ENCODE results near the gene CDK19.

The CDK19 gene

GRCh38 chr6:110776413-110776812 lies 38.9 kb downstream of the CDK19 start:
- no peak overlapping the region for H2AFZ ChIP-seq (ENCODE audit: insufficient read depth, low read length, poor library complexity)
- no peak overlapping the region for H3K18ac ChIP-seq (ENCODE audit: low read length)
- no peaks in the 10 kb centered on the region for H3K36me3 ChIP-seq (ENCODE audit: control insufficient read depth in 1 of 2, insufficient read depth in 2 of 2, low read length in 2 of 2)
- no peak overlapping the region for H2BK12ac ChIP-seq (ENCODE audit: low read length)
- no peak overlapping the region for H3K4ac ChIP-seq (ENCODE audit: low read depth, low read length)
- no peaks in the 10 kb centered on the region for H3K79me1 ChIP-seq (ENCODE audit: low read length)
- H4K8ac ChIP-seq (ENCODE audit: low read depth, low read length), result no peak overlapping the region
- no peak overlapping the region for H2AK5ac ChIP-seq (ENCODE audit: low read length)
- H3K27me3 ChIP-seq (ENCODE audit: insufficient read depth, low read length), result no peaks in the 10 kb centered on the region
- no peak overlapping the region for H2BK120ac ChIP-seq (ENCODE audit: insufficient read depth, low read length, poor library complexity)
- H3K4me2 ChIP-seq (ENCODE audit: low read length), result no peak overlapping the region
- H3K4me1 ChIP-seq (ENCODE audit: control insufficient read depth in 1 of 2, insufficient read depth in 2 of 2, low read length in 2 of 2), result no peaks in the 10 kb centered on the region
- H2BK5ac ChIP-seq (ENCODE audit: low read depth, low read length, poor library complexity), result no peak overlapping the region
- H3K27ac ChIP-seq (ENCODE audit: low read depth, low read length), result no peak overlapping the region
- no peak overlapping the region for H4K91ac ChIP-seq (ENCODE audit: low read depth, low read length)
- H3K9ac ChIP-seq (ENCODE audit: low read length), result no peak overlapping the region
- no peak overlapping the region for H3K23ac ChIP-seq (ENCODE audit: low read length)
- no peak for DNase-seq
- no peak overlapping the region for H4K12ac ChIP-seq (ENCODE audit: low read depth, low read length)
- H3K9me3 ChIP-seq (ENCODE audit: insufficient read depth, low read depth, low read length), result no peaks in the 10 kb centered on the region
- no peak overlapping the region for H3K14ac ChIP-seq (ENCODE audit: low read length)
- no peak overlapping the region for H3K4me3 ChIP-seq (ENCODE audit: low read depth, low read length)
- H3K79me2 ChIP-seq (ENCODE audit: control insufficient read depth, insufficient read depth, low read length, poor library complexity), result no peaks in the 10 kb centered on the region

GRCh38 chr6:110769923-110770322 lies 45.3 kb downstream of the CDK19 start:
- H3K4me1 ChIP-seq (ENCODE audit: control insufficient read depth in 1 of 2, insufficient read depth in 2 of 2, low read length in 2 of 2), result no peaks in the 10 kb centered on the region
- no peak overlapping the region for H3K14ac ChIP-seq (ENCODE audit: low read length)
- H2BK12ac ChIP-seq (ENCODE audit: low read length), result no peak overlapping the region
- no peak overlapping the region for H4K12ac ChIP-seq (ENCODE audit: low read depth, low read length)
- no peaks in the 10 kb centered on the region for H3K9me3 ChIP-seq (ENCODE audit: insufficient read depth, low read depth, low read length)
- no CpG with 5 or more reads among the region's 2 CpGs for WGBS (ENCODE audit: extremely low coverage, insufficient coverage, insufficient read length)
- no peak overlapping the region for H3K4me3 ChIP-seq (ENCODE audit: low read depth, low read length)
- no peak overlapping the region for H2BK120ac ChIP-seq (ENCODE audit: insufficient read depth, low read length, poor library complexity)
- DNase-seq, result no peak
- no peaks in the 10 kb centered on the region for H3K27me3 ChIP-seq (ENCODE audit: insufficient read depth, low read length)
- no peak overlapping the region for H2AK5ac ChIP-seq (ENCODE audit: low read length)
- H4K8ac ChIP-seq (ENCODE audit: low read depth, low read length), result no peak overlapping the region
- no peak overlapping the region for H3K27ac ChIP-seq (ENCODE audit: low read depth, low read length)
- no peak overlapping the region for H3K4me2 ChIP-seq (ENCODE audit: low read length)
- no peak overlapping the region for H3K23ac ChIP-seq (ENCODE audit: low read length)
- no peak overlapping the region for H3K9ac ChIP-seq (ENCODE audit: low read length)
- H2BK5ac ChIP-seq (ENCODE audit: low read depth, low read length, poor library complexity), result no peak overlapping the region
- H3K36me3 ChIP-seq (ENCODE audit: control insufficient read depth in 1 of 2, insufficient read depth in 2 of 2, low read length in 2 of 2), result peaks cover 0 to 4% of the 10 kb centered on the region in 2 experiments
- no peak overlapping the region for H3K18ac ChIP-seq (ENCODE audit: low read length)
- no peak overlapping the region for H3K4ac ChIP-seq (ENCODE audit: low read depth, low read length)
- no peak overlapping the region for H4K91ac ChIP-seq (ENCODE audit: low read depth, low read length)
- no peaks in the 10 kb centered on the region for H3K79me2 ChIP-seq (ENCODE audit: control insufficient read depth, insufficient read depth, low read length, poor library complexity)
- no peaks in the 10 kb centered on the region for H3K79me1 ChIP-seq (ENCODE audit: low read length)
- H2AFZ ChIP-seq (ENCODE audit: insufficient read depth, low read length, poor library complexity), result no peak overlapping the region

- Histone ChIP-seq H2BK5ac (ENCODE audit: low read depth, low read length, poor library complexity) (no peak overlapping the region), H3K4ac (ENCODE audit: low read depth, low read length) (no peak overlapping the region), H3K79me1 (ENCODE audit: low read length) (no peaks in the 10 kb centered on the region), H3K36me3 (ENCODE audit: control insufficient read depth in 1 of 2, insufficient read depth in 2 of 2, low read length in 2 of 2) (peaks cover 4% of the 10 kb centered on the region in 2 experiments), H3K18ac (ENCODE audit: low read length) (no peak overlapping the region), H2AK5ac (ENCODE audit: low read length) (no peak overlapping the region), H3K4me3 (ENCODE audit: low read depth, low read length) (no peak overlapping the region), H2AFZ (ENCODE audit: insufficient read depth, low read length, poor library complexity) (no peak overlapping the region), H3K9me3 (ENCODE audit: insufficient read depth, low read depth, low read length) (no peaks in the 10 kb centered on the region), H3K4me2 (ENCODE audit: low read length) (no peak overlapping the region), H2BK120ac (ENCODE audit: insufficient read depth, low read length, poor library complexity) (no peak overlapping the region), H4K12ac (ENCODE audit: low read depth, low read length) (no peak overlapping the region), H3K9ac (ENCODE audit: low read length) (no peak overlapping the region), H3K14ac (ENCODE audit: low read length) (no peak overlapping the region), H4K8ac (ENCODE audit: low read depth, low read length) (no peak overlapping the region), H2BK12ac (ENCODE audit: low read length) (no peak overlapping the region), H3K79me2 (ENCODE audit: control insufficient read depth, insufficient read depth, low read length, poor library complexity) (no peaks in the 10 kb centered on the region), H3K23ac (ENCODE audit: low read length) (no peak overlapping the region), H3K27ac (ENCODE audit: low read depth, low read length) (no peak overlapping the region), H3K4me1 (ENCODE audit: control insufficient read depth in 1 of 2, insufficient read depth in 2 of 2, low read length in 2 of 2) (no peaks in the 10 kb centered on the region), H4K91ac (ENCODE audit: low read depth, low read length) (no peak overlapping the region), H3K27me3 (ENCODE audit: insufficient read depth, low read length) (no peaks in the 10 kb centered on the region)
- peak in 1 of 2 donors; percentile 55 for DNase-seq
- WGBS (ENCODE audit: extremely low coverage, insufficient coverage, insufficient read length), result no CpG with 5 or more reads among the region's 1 CpG
These were observed 47.2 kb downstream of the CDK19 start for GRCh38 chr6:110768057-110768456.

GRCh38 chr6:110761371-110761770 lies 53.9 kb downstream of the CDK19 start:
- Histone ChIP-seq H3K4me3 (ENCODE audit: low read depth, low read length) (no peak overlapping the region), H2BK12ac (ENCODE audit: low read length) (no peak overlapping the region), H3K18ac (ENCODE audit: low read length) (no peak overlapping the region), H3K36me3 (ENCODE audit: control insufficient read depth in 1 of 2, insufficient read depth in 2 of 2, low read length in 2 of 2) (peaks cover 0 to 4% of the 10 kb centered on the region in 2 experiments), H4K12ac (ENCODE audit: low read depth, low read length) (no peak overlapping the region), H3K27ac (ENCODE audit: low read depth, low read length) (no peak overlapping the region), H3K79me1 (ENCODE audit: low read length) (no peaks in the 10 kb centered on the region), H3K9ac (ENCODE audit: low read length) (no peak overlapping the region), H2AK5ac (ENCODE audit: low read length) (no peak overlapping the region), H3K4ac (ENCODE audit: low read depth, low read length) (no peak overlapping the region), H4K91ac (ENCODE audit: low read depth, low read length) (no peak overlapping the region), H3K79me2 (ENCODE audit: control insufficient read depth, insufficient read depth, low read length, poor library complexity) (no peaks in the 10 kb centered on the region), H3K9me3 (ENCODE audit: insufficient read depth, low read depth, low read length) (no peaks in the 10 kb centered on the region), H3K4me2 (ENCODE audit: low read length) (no peak overlapping the region), H2AFZ (ENCODE audit: insufficient read depth, low read length, poor library complexity) (no peak overlapping the region), H2BK120ac (ENCODE audit: insufficient read depth, low read length, poor library complexity) (no peak overlapping the region), H4K8ac (ENCODE audit: low read depth, low read length) (no peak overlapping the region), H3K27me3 (ENCODE audit: insufficient read depth, low read length) (no peaks in the 10 kb centered on the region), H3K4me1 (ENCODE audit: control insufficient read depth in 1 of 2, insufficient read depth in 2 of 2, low read length in 2 of 2) (no peaks in the 10 kb centered on the region), H2BK5ac (ENCODE audit: low read depth, low read length, poor library complexity) (no peak overlapping the region), H3K23ac (ENCODE audit: low read length) (no peak overlapping the region), H3K14ac (ENCODE audit: low read length) (no peak overlapping the region)
- no CpG with 5 or more reads among the region's 3 CpGs for WGBS (ENCODE audit: extremely low coverage, insufficient coverage, insufficient read length)
- peak; percentile 62 to 86 for DNase-seq

All from trophoblast cell (in vitro differentiated cells and primary cell).